IMR-90 (cell line): ENCODE measurements around the gene EXOG. TPM values are rescaled to one million over a fixed set of nuclear protein-coding genes. Genes with fewer than 3 reads are reported as not detected.

Experiments used
- ATAC-seq: fragments of 200-7000 bp; cut with Tn5 transposase; 2 replicates; pipeline ENCODE4 v1.9.1; 2020; ENCODE audit warnings: low read depth, mild to moderate bottlenecking, moderate library complexity
- BruUV-seq: library from RNA; stranded (reverse); fragments of 400-500 nt; replicated peaks from 2 replicates; lab custom pipeline; 2021; lab: Mats Ljungman, UMichigan
- CTCF ChIA-PET: fragments of 300-600 bp; formaldehyde crosslinking; extraction: SDS; loops from one replicate; lab custom pipeline; 2021; ENCODE audit warnings: antibody characterized with exemption; lab: Yijun Ruan, JAX
- POLR2A ChIA-PET: fragments of 300-600 bp; sonication (Branson Sonifier 250); formaldehyde crosslinking; loops from one replicate; lab custom pipeline; 2022; ENCODE audit warnings: antibody characterized with exemption; ENCODE audit not compliant: unreplicated experiment; lab: Charles Lee
- DNase-seq: peaks from one replicate; pipeline ENCODE4 v3.0.0; 2013
- H2AFZ ChIP-seq: replicated peaks from 2 replicates; pipeline ENCODE3; 2013; ENCODE audit warnings: low read length, mild to moderate bottlenecking; ENCODE audit not compliant: poor library complexity
- H2AK5ac ChIP-seq: 2 replicates; pipeline ENCODE4 v1.6.1; 2013; ENCODE audit warnings: low read depth, low read length, inconsistent platforms
- H2AK9ac ChIP-seq: replicated peaks from 2 replicates; pipeline ENCODE3; 2013; ENCODE audit warnings: mild to moderate bottlenecking, low read depth, low read length, moderate library complexity; ENCODE audit not compliant: poor library complexity
- H2BK120ac ChIP-seq: 2 replicates; pipeline ENCODE4 v1.6.1; 2013; ENCODE audit warnings: low read depth, low read length, inconsistent platforms
- H2BK15ac ChIP-seq: 3 replicates; pipeline ENCODE4 v1.6.1; 2013; ENCODE audit warnings: low read depth, low read length, inconsistent platforms
- H2BK20ac ChIP-seq: 2 replicates; pipeline ENCODE4 v1.6.1; 2013; ENCODE audit warnings: low read depth, mild to moderate bottlenecking, inconsistent platforms, low read length, moderate library complexity
- H2BK5ac ChIP-seq: 2 replicates; pipeline ENCODE4 v1.6.1; 2013; ENCODE audit warnings: mild to moderate bottlenecking, low read depth, low read length, inconsistent platforms; ENCODE audit not compliant: poor library complexity, severe bottlenecking
- H3K14ac ChIP-seq: replicated peaks from 2 replicates; pipeline ENCODE4 v1.6.1; 2013; ENCODE audit warnings: low read depth, low read length, inconsistent platforms
- H3K18ac ChIP-seq: 2 replicates; pipeline ENCODE4 v1.6.1; 2013; ENCODE audit warnings: low read depth, low read length, control low read depth
- H3K23ac ChIP-seq: 2 replicates; pipeline ENCODE4 v1.6.1; 2013; ENCODE audit warnings: low read depth, low read length, inconsistent platforms
- H3K27ac ChIP-seq: 2 replicates; pipeline ENCODE4 v1.5.1; 2013; ENCODE audit warnings: mild to moderate bottlenecking, control low read depth, low read length; ENCODE audit not compliant: insufficient read depth
- H3K27me3 ChIP-seq: 2 replicates; pipeline ENCODE4 v1.6.1; 2013; ENCODE audit warnings: low read length; ENCODE audit not compliant: control insufficient read depth, insufficient read depth
- H3K36me3 ChIP-seq: 2 replicates; pipeline ENCODE4 v1.6.1; 2013; ENCODE audit warnings: low read length, mixed read lengths; ENCODE audit not compliant: control insufficient read depth, insufficient read depth
- H3K4ac ChIP-seq: 2 replicates; pipeline ENCODE4 v1.6.1; 2013; ENCODE audit warnings: low read depth, low read length, inconsistent platforms
- H3K4me1 ChIP-seq: 2 replicates; pipeline ENCODE4 v1.6.1; 2013; ENCODE audit warnings: low read length, mixed read lengths; ENCODE audit not compliant: control insufficient read depth, insufficient read depth
- H3K4me2 ChIP-seq: 2 replicates; pipeline ENCODE4 v1.6.1; 2013; ENCODE audit warnings: low read depth, mild to moderate bottlenecking, control low read depth, low read length, moderate library complexity
- H3K4me3 ChIP-seq: 2 replicates; pipeline ENCODE4 v1.5.1; 2013; ENCODE audit warnings: low read depth, mild to moderate bottlenecking, control low read depth, low read length, moderate library complexity; ENCODE audit not compliant: insufficient read depth
- H3K56ac ChIP-seq: 2 replicates; pipeline ENCODE4 v1.6.1; 2013; ENCODE audit warnings: low read length, inconsistent platforms; ENCODE audit not compliant: insufficient read depth; ENCODE audit errors: extremely low read depth
- H3K79me1 ChIP-seq, 2 experiments: 2 replicates each; pipeline ENCODE4 v1.6.1; 2013; ENCODE audit warnings: low read length in 2 of 2, inconsistent platforms in 1 of 2, low read depth in 1 of 2
- H3K9ac ChIP-seq: 2 replicates; pipeline ENCODE4 v1.6.1; 2013; ENCODE audit warnings: low read depth, low read length, control low read depth
- H3K9me1 ChIP-seq: 2 replicates; pipeline ENCODE4 v1.6.1; 2013; ENCODE audit warnings: low read length, inconsistent platforms; ENCODE audit not compliant: insufficient read depth
- H3K9me3 ChIP-seq: 2 replicates; pipeline ENCODE4 v1.6.1; 2013; ENCODE audit warnings: low read length; ENCODE audit not compliant: control insufficient read depth, insufficient read depth
- H4K20me1 ChIP-seq: 2 replicates; pipeline ENCODE4 v1.6.1; 2013; ENCODE audit warnings: low read length, inconsistent platforms; ENCODE audit not compliant: insufficient read depth
- H4K5ac ChIP-seq: 2 replicates; pipeline ENCODE4 v1.6.1; 2013; ENCODE audit warnings: mild to moderate bottlenecking, low read depth, low read length, control low read depth
- H4K8ac ChIP-seq, 2 experiments: 2 replicates each; pipeline ENCODE4 v1.6.1; 2013; ENCODE audit warnings: low read depth in 2 of 2, low read length in 2 of 2, control low read depth in 1 of 2, inconsistent platforms in 1 of 2
- H4K91ac ChIP-seq: 2 replicates; pipeline ENCODE4 v1.6.1; 2013; ENCODE audit warnings: low read depth, low read length, inconsistent platforms; ENCODE audit not compliant: insufficient read depth
- CEBPB ChIP-seq: IDR thresholded peaks from 2 replicates; pipeline ENCODE4 v1.6.1; 2012; ENCODE audit warnings: low read depth, low read length, improper control_type of control experiment
- ELK1 ChIP-seq: fragments of 150-350 bp; IDR thresholded peaks from 2 replicates; pipeline ENCODE4 v1.6.1; 2016; ENCODE audit warnings: low read depth, mild to moderate bottlenecking, low read length, moderate library complexity, borderline replicate concordance
- MAFK ChIP-seq: IDR thresholded peaks from 2 replicates; pipeline ENCODE4 v1.6.1; 2012; ENCODE audit warnings: low read depth, low read length, improper control_type of control experiment
- MAZ ChIP-seq: IDR thresholded peaks from 2 replicates; pipeline ENCODE4 v1.6.1; 2012; ENCODE audit warnings: low read depth, mild to moderate bottlenecking, low read length, improper control_type of control experiment, moderate library complexity, borderline replicate concordance
- MXI1 ChIP-seq: IDR thresholded peaks from 2 replicates; pipeline ENCODE4 v1.6.1; 2012; ENCODE audit warnings: low read depth, mild to moderate bottlenecking, low read length, moderate library complexity, borderline replicate concordance
- USF2 ChIP-seq: fragments of 150-350 bp; IDR thresholded peaks from 2 replicates; pipeline ENCODE4 v1.6.1; 2017; ENCODE audit warnings: mild to moderate bottlenecking, antibody characterized with exemption, low read length, low read depth
- WGBS, 2 experiments: methylation state at CpG; one replicate each; pipeline versions ENCODE4 v1.1.5 to v1.1.7; 2013; ENCODE audit warnings: missing lambda C conversion rate in 2 of 2; ENCODE audit not compliant: insufficient read length in 1 of 2; ENCODE audit errors: extremely low coverage in 2 of 2; 5-methylcytosine and 5-hydroxymethylcytosine counted together
- dilution Hi-C: fragments of 300-500 bp; cut with HindIII; formaldehyde crosslinking; loops from one replicate; pipeline ENCODE4 v1.14.3; 2018; ENCODE audit warnings: low sequenced_read_pairs; ENCODE audit not compliant: unreplicated experiment
- in situ Hi-C: fragments of 300-500 bp; cut with MboI; formaldehyde crosslinking; loops from 3 replicates; pipeline ENCODE4 v1.14.3; 2019; ENCODE audit warnings: low sequenced_read_pairs, inconsistent platforms, mixed read lengths
- intact Hi-C: fragments of 100-400 bp; cut with micrococcal nuclease; formaldehyde crosslinking; loops from 2 replicates; pipeline ENCODE4 v1.10.0; 2022
- polyA plus RNA-seq, 3 experiments: library from polyadenylated mRNA; depleted of rRNA; stranded (reverse); fragments of >200 nt; gene quantifications; 2 replicates each; pipeline ENCODE4 v1.2.3, GENCODE V29; 2012; ENCODE audit warnings: low replicate concordance in 1 of 3
- total RNA-seq: library from RNA; depleted of rRNA; stranded (reverse); fragments of >200 nt; gene quantifications from 2 replicates; pipeline ENCODE4 v1.2.3, GENCODE V29; 2012

Gene EXOG
- total and polyA plus RNA-seq, 2 of the 4 experiments (the other 2 are of a cell fraction) = 10.2 to 15.0 TPM

- Histone ChIP-seq H4K8ac (no peak overlapping the region), H3K14ac (no peak overlapping the region), H2BK20ac (no peak overlapping the region), H3K27ac (no peak overlapping the region), H3K4me2 (no peak overlapping the region), H3K4ac (no peak overlapping the region), H3K4me1 (no peaks in the 10 kb centered on the region), H2AFZ (no peak overlapping the region), H3K4me3 (no peak overlapping the region), H3K27me3 (no peaks in the 10 kb centered on the region), H3K36me3 (no peaks in the 10 kb centered on the region), H2BK120ac (no peak overlapping the region), H3K18ac (no peak overlapping the region), H4K91ac (no peak overlapping the region), H4K5ac (no peak overlapping the region), H3K9me1 (no peaks in the 10 kb centered on the region), H3K56ac (no peak overlapping the region), H2AK9ac (no peak overlapping the region), H3K79me1 (no peaks in the 10 kb centered on the region), H3K23ac (no peak overlapping the region), H3K9me3 (no peaks in the 10 kb centered on the region), H2AK5ac (no peak overlapping the region), H2BK15ac (no peak overlapping the region), H2BK5ac (no peak overlapping the region), H3K9ac (no peak overlapping the region), H4K20me1 (no peaks in the 10 kb centered on the region)
- POLR2A ChIA-PET = no interaction called here
- TF ChIP-seq ELK1 (no peak), MAFK (no peak), USF2 (no peak), MXI1 (no peak), CEBPB (no peak), MAZ (no peak)
- intact Hi-C loops = no loop called here
- dilution Hi-C loops = no loop called here
- ATAC-seq (no peak), DNase-seq (no peak)
- CTCF ChIA-PET = no interaction called here
- no TSS peak for BruUV-seq
- in situ Hi-C loops = no loop called here
- WGBS, 2 experiments = 86% methylated on average over 1 of the region's 6 CpGs; no CpG with 5 or more reads in 1 of the 2 experiments
Measured at GRCh38 chr3:38555149-38555840, 59.2 kb downstream of the EXOG start.
